Activated T-cell treated with anti-CD3 and anti-CD28 coated beads for 24 hours (primary cell): ENCODE results near the gene PTPRN.
"Not testable (repeated sequence)": the region's sequence is repeated elsewhere in the genome, so short reads cannot be mapped to it uniquely, and the experiment has no call there.

Experiments
- DNase-seq: peaks from one replicate; pipeline ENCODE4 v3.0.0-alpha.2; 2020; ENCODE audit warnings: low read depth

The PTPRN gene

GRCh38 chr2:219309278-219309677, at the start of gene PTPRN:
TSS of gene PTPRN (minus strand) at chr2:219309401. CDS start at chr2:219309332, 69 bp downstream.
- DNase-seq = no peak

DNA sequence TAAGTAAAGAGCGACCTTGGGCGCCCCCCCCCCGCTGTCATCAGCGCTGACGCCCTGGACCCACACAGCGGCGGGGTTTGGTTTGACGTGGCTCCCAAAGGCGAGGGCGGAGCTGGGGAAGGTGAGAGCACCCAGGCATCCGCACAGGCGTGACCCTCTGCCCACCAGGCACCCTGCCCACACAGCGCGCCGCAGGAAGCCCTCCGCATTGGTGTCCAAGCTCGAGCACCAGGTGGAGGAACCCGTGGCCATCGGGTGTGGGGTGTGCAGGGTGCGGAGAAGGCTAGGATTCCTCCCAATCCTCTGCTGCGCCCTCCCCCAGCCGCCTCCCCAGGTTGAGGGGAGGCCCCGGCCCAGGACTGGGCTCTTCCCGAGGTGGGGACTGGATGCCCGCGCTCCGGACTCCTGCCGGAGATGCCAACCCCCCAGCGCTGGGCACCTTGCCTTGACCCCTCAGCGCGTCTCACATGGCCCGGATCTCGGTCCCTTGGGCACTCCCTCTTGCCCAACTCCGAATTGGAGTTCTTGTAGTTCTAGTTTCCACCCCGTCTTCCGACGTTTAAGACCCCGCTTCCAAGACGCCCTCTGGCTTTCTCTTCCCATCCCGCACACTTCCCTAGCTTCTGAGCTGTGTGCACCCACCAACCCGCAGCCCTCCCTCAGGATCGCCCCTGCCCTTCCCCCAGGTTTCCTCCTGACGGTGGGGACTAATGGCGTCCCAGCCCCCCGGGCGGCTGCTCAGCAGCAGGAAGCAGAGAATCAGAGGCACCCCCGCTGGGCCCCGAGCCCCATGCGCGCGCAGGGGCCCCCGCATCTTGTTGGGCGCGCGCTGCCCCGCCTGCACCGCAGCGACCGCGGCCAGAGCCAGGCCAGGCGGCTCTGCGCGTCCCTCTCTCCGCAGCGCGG, 49.2 kb upstream of the PTPRN start:
- no peak for DNase-seq

- DNase-seq = no peak
These were observed 47.6 kb upstream of the PTPRN start for GRCh38 chr2:219356834-219357233.

- no peak for DNase-seq
These were observed 45.4 kb upstream of the PTPRN start for GRCh38 chr2:219354582-219354981.

- no peak for DNase-seq
These were observed 43.9 kb upstream of the PTPRN start for GRCh38 chr2:219353129-219353528.

DNA sequence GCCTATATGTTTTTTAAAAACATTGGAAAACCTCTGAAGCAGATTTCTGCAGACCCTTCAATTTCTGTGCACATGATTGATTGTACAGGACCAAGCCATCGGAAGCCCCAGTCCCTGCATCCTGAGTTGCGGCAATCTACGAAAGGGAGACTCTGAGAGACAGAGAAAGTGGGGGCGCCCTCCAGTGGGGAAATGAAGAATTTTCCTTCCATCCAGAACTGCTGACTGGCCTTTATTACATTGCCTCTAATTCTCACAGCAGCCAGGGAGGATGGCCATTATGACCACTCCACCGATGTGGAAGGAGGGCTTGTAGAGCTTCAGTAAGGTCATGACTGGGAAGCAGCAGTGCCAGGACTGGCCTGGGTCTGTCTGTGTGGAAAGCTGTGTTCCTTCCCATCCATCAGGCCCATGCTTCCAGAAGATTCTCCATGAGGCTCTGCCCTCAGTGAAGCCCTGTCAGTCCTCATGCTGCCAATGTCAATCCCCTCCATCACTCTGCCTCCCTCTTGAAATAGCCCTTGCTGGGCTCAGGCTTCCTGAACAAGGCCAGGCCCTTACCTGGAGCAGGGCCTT, 43.3 kb upstream of the PTPRN start:
- DNase-seq = peak; percentile 54

- no peak for DNase-seq
These were observed 41.6 kb upstream of the PTPRN start for GRCh38 chr2:219350710-219351221.

- DNase-seq = no peak
These were observed 41.0 kb upstream of the PTPRN start for GRCh38 chr2:219350215-219350614.

DNA sequence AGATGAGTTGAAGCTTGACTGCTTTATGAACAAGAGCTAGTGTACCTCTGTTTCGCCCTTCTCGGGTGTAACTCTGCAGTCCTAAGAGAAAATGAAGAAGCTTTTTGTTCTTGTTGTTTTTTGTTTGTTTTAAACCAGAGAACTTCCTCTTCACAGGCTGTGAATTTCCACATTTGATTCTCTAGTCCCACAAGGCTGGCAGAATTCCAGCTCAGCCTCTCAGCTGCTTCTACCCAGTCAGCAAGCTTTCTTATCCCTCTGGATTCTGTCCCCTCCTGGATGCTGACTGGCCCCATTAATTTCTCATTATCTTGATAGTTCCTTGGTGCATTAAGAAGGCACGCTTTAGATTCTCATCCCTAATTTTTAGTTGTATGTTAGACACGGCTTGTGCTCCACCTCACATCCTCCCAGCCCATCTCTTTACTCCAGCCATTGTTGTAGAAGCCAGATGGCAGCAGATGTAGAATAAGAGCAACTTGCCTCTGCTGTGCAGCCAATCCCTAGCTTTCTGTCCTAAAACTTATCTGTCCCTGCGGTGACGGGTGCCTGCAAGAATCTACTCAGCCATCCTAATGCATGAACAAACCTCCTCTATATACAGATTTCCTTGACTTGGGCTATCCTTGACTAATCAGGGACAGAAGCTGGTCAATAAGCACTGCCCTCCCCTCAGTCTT, 35.7 kb upstream of the PTPRN start:
- DNase-seq = no peak

DNA sequence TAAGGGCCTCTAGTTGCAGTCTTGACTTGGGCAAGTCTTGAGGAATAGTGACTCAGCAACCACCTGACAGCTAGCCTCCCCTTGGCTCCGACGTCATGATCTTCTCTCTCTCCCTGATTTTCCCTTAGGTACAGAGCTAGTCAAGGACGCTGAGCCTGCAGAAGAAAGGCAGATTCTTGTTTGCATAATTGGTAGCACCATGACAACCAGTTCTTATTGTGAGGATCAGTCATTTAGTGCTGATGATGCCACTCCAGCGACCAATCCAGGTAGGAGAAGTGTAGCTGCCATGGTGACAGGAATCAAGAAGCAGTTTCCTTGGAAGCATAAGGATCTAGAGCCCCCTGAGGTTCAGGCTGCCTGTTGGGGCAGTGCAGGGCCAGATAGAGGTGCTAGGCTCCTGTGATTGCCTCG, 26.2 kb upstream of the PTPRN start:
- DNase-seq = no peak

DNA sequence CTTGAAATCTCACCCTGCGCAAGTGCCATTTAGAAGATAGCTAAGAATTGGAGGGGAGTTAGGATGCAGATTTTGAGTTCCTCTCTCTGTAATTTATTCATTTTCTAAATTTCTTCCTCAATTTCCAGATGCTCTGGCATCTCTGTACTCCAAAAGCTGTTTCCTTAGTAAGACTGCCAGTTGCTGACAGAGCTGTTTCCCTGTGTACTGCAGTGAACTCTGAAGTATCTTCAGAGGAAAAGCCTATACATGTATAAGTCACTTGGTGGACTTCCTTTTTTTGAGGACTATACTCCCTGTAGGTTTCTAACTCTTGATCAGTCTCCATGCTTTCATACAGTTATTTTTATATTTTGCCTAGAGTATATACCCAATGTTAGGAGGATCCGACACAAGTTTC, 24.9 kb upstream of the PTPRN start:
- DNase-seq = no peak

GRCh38 chr2:219332542-219332941, 23.3 kb upstream of the PTPRN start, which contains the start of gene RESP18:
TSS of gene RESP18 (minus strand) at chr2:219332744.
- DNase-seq = no peak

GRCh38 chr2:219331560-219332213, 22.5 kb upstream of the PTPRN start:
- no peak for DNase-seq

GRCh38 chr2:219327719-219328118, 18.5 kb upstream of the PTPRN start:
- no peak for DNase-seq

DNA sequence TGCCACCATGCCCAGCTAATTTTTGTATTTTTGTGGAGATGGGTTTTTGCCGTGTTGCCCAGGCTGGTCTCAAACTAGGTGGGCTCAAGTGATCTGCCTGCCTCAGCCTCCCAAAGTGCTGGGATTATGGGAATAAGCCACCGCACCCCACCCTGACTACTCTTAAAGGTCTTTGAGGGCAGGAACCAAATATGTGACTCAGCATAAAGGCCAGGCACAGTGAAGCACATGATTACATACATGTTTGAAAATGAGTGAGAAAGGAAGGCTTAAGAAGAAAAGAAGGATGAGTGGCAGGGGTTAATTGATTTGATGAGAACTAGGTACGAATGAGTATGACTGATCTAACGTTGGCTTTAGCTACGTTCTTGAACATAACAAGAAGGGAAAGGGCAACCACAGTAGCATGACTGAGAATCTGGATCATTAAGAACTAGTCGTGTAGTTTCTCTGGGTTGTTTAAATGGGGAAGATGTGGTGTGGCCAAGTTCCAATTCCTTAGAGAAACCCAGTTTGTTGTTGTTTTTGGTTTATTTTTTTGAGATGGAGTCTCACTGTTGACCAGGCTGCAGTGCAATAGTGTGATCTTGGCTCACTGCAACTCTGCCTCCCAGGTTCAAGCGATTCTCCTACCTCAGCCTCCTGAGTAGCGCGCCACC, 16.6 kb upstream of the PTPRN start:
- no peak for DNase-seq

- DNase-seq = no peak
These were observed 15.9 kb upstream of the PTPRN start for GRCh38 chr2:219325136-219325535.

DNA sequence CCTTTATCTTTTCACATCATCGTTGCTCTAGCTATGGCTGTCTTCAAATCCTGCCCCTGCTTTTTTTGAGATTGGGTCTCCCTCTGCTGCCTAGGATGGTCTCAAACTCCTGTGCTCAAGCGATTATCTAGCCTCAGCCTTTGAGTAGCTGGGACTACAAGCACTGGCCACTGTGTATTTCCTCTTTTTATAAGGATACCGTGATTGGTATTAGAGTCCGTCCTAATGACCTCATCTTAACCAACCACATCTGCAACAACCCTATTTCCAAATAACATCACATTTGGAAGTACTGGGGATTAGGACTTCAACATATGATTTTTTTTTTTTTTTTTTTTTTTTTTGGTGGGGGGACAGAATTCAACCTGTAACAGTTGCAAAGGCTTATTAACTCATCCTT, 14.2 kb upstream of the PTPRN start:
- DNase-seq = no peak

DNA sequence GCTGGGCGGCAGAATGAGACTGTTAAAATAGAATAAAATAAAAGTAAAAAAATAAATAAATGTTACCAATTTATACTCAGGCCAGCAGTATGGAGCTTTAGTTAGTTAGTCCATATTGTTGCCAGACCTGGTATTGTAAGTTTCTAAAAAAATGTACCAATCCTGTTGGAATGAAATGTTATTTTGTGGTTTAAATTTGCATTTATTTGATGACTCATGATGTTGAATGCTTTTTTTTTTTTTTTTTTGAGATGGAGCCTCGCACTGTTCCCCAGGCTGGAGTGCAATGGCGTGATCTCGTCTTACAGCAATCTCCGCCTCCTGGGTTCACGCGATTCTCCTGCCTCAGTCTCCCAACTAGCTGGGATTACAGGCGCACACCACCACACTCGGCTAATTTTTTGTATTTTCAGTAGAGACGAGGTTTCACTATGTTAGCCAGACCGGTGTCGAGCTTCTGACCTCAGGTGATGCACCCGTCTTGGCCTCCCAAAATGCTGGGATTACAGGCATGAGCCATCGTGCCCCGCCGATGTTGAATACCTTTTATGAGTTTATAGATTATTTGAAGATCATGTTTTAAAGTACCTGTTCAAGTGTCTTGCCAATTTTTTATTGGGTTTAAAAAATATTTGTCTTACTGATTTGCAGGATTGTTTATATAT, 5.7 kb upstream of the PTPRN start:
- no peak for DNase-seq

GRCh38 chr2:219312683-219313263, 3.6 kb upstream of the PTPRN start:
- not testable (repeated sequence) for DNase-seq
